Hypothalamus (tissue), 51 donors: ENCODE results near the gene CMIP.

Source experiments
- DNase-seq, 51 donors: peaks; one replicate each; lab custom pipeline; 2025; lab: John Stamatoyannopoulos, UW

Gene CMIP

DNA sequence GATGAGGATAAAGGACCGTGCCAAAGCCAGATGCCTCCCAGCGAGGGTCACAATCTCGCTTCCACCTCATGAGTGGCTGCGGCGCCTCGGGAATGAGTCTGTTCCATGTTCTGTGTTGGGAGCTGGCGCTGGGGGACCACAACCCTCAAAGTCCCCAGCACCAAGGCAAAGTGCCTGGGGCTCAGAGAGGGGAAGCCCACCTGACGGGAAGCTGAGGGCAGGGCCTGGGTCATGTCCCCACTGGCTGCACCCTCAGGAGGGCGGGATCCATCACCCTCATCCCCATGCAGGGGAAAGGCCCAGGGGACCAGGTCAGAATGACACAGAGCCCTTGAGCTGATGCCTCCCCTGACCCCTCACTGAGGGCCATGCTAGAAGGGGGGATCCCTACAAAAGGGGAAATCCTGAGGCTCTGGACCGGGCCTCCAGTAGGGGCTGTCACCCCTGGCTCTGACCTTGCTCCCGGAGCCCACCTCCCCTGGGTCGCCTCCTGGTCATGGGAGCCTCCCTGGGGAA lies 183.2 kb downstream of the CMIP start:
- no peak for DNase-seq

DNA sequence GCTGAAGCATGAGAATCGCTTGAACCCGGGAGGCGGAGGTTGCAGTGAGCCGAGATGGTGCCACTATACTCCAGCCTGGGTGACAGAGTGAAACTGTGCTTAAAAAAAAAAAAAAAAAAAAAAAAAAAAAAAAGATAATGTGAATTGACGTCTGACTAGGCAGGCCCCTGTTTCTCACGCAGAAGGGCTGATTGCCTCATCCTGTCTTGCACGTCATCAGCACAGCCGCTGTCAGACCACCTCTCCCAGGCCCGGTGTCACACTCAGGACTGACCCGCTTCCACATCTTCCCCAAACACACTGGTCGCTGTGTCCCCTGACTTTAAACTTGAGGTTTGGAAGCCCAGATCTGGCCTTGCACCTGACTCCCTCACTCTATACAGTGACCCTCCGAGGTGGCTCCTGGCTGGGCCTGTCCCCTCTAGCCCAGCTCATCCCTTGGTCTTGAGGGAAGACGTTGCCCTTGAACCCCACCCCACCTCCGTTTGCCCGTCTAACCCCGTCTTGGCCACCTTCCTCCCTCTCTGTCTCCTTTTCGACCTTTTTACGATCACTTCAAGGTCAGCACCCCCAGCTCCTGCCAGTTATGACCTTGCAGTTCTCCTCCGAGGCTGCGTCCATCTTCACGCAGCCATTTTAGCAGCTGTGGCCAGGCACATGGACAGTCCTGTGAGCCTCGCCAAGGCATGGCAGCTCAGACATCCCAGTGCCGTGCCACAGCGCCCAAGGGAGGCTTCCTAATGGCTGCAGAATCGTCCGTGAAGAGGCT lies 184.6 kb downstream of the CMIP start:
- no peak for DNase-seq

DNA sequence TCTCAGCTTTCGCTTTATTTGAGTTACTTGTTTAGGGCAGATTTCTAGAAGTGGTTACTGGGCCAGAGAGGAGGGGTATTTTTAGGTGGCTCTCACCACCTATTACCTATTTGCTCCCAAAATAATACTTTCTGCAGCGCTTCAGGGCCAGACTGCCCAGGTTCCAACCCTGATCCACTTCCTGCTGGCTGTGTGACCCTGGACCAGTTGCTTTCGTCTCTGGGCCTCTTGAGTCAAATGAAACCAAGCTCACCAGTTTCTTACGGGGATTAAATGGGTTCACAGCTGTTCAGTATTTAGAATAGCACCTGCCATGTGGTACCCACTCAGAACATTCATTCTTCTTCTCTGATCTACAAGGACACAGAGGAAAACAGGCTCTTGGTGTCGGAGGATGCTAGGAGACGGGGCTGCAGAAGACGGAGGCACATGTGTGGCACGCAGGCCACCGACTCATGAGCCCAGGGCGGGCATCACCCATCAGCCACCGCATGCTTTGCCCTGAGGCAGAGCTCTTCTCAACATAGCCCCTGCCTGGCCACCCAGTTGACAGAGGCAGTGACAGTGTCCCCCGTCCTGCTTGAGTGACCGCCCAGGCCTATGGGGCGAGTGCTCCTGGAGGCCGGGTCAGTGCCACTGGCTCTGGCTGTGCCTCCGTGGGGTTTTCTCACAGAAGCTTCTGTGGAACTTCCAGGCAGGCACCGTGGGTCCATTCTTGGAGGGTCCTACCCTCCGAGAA lies 185.5 kb downstream of the CMIP start:
- DNase-seq: no peak

DNA sequence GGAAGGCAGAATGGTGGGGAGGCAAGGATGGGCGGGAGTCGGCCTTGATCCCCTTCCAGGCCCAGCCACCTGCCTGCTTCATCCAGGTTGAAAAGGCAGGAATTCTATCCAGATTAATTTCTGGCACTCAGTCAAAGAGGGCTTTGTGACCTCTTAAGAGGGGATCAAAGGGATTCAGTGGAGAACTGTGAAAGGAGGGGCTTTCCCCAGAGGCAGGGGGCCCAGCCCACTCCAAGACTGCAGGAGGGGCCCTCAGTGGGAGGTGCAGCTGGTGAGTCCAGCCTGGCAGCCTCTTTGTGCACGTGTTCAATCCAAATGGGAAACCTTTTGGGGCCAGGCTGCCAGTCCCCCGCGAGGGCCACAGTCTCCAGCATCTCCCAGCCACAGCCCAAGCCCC lies 186.0 kb downstream of the CMIP start:
- no peak for DNase-seq

DNA sequence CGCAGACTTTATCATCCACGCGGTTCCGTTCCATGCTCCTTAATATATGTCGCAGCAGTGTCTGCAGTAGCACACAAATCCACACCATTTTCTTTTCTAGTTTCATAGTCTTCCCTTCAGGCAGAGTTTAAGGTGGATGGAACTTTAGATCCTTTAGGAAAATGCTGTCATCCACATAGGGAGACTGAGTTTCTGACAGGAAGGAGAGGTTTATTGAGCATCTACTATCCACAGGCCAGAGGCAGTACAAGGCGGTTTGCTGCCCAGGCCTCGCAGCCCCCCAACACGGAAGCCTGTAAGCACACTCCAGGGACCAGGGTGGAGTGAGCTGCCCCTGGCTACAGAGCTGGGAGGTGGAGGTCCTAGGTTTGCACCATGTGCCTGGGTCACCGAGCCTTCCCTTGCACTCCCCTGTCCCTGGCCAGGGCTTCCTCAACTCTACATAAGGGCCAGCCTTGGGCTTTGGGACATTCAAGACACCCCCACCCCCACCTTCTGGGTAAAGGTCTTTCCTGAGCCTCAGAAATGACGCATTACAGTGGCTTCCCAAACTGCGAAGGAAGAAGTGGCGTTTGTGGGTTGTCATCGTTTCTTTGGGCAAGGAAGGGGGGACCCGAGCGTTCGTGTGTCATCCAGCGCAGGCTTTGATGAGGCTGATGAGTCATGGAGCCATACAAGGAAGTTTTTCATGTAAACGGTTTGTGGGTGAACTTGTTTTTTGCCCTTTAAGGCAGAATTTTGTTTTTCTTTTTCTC lies 188.0 kb downstream of the CMIP start:
- peak in 5 of 51 donors; percentile 9 to 66 (median 10) for DNase-seq

DNA sequence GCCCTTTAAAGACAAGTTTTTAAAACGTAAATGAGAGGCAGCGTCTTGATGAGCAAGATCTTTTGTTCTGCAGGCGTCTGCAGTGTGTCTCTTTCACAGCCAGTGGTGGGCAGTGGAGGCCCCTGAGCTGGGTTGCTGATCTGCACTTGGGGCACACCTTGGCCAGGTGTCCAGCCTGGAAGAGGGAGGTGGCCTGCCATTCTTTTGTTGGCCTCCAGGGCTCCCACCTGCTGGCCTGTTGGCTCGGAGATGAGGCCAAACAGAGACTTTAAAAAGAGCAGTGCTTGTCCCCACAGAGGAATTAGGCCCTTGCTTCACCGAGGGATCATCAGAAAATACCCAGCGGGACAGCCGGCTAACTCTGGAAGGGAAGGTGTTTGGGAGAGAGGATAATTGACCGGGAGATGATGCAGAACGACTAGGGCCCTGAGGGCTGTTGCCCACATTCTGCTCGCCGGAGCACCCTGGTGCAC lies 188.6 kb downstream of the CMIP start:
- no peak for DNase-seq

DNA sequence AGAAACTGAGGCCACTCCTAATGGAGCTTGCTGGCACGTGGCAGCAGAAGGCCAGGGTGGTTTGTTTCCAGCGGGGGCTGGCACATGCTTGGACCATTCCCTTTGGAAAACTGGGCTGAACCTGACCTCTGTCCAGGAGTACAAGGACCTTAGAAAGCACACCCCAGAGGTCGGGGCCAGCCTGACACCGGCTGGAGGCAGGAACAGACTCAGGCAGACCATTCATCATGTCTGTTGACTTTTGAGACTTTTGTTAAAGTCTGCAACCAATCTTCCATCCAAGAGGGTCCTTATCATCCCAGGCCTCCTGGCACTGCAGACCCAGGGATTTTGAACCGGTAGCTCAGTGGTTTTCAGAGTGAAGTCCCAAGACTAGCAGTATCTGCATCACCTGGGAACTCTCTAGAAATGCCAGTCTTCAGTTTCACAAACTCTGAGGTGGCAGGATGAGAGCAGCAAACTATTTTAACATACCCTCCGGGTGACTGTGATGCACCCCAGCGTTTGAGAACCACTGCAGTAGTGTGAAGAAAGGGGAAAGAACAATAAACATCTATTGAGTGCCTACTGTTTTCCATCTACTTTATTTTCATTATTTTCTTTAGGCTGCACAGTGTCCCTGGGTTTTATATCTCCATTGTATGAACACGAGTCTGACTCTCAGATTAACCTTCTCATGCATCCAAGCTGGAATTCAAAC lies 189.2 kb downstream of the CMIP start:
- DNase-seq: no peak

DNA sequence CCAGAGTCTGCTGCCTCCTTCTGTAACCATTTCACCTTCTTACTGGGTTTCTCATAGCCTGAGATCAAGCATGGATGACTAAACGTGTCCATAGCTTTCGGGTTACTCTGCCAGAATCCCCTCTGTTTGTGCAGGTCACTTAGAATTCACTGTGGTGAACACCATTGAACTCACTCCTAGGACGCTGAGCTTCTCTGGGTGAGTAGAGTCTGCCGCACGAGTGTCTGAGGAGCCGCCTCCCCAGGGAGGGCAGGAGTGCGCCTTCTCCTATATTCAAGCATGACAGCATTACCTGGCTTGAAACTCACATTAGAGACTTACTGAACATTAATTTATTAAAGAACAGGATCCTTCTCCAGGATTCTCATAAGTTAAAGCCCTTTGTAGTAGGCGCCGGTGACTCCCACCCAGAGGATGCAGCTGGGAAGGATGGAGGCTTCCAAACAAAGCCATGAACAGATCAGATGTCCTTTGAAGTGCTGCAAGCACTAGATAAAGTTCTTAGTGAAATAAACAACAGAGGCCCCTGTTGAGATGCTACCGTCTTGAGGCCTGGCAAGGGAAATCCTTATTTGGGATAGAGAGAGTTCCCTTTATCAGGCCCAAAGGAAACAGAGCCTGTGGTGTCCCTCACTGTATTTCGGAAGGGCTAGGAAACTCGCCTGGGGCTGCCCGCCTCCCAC lies 189.9 kb downstream of the CMIP start:
- no peak for DNase-seq

DNA sequence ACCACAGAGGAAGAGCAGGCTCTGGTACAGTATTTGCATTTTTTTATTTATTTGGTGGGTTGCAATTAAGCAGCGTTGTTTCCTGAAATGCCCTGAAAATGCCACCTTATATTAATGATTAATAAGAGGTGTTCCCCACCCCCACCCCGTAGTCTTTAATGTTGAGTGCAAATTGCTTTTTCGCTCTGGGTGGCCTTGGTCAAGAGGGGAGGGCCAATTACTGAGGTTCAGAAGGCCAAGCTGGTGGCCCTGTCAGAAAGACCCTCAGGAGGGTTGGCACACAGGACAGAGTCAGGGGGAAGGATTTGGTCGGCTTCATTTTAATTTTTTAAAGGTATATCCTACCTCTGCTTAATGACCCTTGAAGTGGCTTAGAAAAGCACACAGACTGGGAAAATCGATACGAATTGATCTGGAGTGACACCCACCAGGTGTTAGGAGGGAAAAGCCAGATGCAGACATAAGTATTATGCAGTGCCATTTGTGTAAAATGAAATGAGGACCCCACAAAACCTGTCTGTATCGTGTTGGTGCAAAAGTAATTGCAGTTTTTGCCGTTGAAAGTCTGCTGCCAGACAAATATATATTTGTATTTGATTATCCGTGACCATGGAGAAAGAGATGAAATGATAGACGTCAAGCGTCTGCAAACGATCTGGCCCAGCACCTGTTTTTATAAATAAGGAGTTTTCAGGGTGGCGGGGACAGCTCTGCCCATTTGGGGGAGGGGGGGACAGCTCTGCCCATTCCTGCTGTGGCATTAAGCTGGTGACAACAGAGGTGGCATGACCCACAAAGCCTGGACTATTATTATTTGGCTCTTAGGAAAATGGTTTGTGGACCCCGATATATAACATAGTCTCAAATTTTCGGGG lies 190.7 kb downstream of the CMIP start:
- no peak for DNase-seq

DNA sequence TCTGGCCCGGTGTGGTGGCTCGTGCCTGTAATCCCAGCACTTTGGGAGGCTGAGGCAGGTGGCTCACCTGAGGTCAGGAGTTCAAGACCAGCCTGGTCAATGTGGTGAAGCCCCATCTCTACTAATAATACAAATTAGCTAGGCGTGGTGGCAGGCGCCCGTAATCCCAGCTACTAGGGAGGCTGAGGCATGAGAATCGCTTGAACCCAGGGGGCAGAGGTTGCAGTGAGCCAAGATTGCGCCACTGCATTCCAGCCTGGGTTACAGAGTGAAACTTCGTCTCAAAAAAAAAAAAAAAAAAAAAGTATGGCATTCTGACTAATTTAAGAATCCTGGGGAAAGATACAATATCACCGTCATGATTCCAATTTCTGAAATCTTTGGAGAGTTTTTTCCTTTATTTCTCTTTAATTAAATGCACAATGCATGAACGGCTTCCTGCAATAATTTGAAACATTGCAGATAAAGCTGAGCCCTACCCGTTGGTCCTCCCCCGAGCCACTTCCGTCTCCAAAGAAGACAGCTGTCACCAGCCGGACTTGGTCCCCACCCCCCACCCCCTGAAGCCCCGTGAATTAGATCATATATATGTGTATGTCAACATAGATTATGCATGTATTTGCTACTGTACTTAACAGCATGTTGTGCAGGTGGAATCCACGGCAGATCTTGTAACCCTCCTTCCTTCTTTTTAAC lies 191.8 kb downstream of the CMIP start:
- DNase-seq: no peak

DNA sequence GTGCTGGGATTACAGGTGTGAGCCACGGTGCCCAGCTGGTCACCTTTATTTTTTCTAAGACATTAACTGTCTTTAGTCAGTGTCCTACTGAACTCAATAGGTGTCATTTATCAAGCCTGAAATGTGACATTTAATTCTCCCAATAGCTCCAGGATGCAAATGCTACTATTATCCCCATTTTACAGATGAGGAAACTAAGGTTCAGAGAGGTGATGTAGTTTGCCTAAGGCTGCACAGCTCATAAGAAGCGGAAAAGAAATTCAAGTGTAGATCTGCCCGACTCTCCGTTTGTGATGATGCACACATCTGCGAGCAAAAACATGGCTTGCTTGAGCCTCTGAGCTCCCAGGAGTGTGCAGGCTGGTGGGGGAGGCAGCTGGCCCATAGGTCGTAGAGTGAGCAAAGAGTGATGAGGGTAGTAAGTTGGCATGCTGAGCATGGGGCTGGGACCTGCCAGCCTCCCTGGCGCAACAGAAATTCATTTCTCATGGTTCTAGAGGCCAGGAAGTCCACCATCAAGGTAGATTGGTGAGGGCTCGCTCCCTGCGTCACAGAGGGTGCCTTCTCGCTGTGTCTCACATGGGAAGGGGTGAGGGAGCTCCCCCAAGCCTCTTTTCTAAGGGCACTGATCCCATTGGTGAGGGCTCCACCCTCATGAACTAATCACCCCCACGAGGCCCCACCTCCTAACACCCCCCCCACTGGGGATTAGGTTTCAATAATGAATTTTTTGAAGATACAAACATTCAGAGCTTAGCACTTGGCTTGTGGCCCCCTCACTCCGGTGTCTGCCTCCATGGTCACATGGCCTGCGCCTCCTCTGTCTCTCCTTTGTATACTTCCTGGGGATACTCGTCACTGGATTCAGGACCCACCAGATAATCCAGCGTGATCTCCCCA lies 193.0 kb downstream of the CMIP start:
- no peak for DNase-seq

DNA sequence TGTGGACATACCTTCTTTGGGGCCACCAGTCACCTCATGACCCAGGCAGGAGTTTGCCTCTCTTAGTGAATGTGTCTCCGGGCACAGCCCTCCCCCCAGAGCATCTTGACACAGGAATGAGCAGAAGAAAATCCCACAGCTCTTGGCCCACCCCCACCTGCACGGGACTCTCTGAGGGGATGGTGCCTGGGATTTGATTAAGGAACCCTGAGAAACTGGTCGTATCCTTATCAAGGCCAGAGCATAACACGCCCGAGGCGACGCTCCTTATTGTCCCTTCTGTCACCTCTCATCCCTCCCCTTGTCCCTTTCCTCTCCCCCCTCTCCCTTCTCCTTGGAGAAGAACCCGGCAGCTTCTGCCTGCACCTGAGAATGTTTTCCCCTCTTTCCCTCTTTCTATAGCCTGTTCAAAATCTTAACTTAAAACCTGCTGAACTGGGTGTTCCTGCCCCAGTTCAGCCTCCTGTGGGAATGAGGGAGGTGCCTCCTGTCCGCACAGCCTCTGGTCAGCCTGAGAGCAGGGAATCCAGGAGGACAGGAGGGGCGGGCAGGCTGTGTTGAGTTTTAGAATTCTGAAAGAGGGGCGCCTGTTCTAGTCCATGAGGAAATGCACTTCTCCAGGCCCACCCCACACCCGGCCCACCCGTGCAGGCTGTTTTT lies 193.8 kb downstream of the CMIP start:
- DNase-seq: no peak

DNA sequence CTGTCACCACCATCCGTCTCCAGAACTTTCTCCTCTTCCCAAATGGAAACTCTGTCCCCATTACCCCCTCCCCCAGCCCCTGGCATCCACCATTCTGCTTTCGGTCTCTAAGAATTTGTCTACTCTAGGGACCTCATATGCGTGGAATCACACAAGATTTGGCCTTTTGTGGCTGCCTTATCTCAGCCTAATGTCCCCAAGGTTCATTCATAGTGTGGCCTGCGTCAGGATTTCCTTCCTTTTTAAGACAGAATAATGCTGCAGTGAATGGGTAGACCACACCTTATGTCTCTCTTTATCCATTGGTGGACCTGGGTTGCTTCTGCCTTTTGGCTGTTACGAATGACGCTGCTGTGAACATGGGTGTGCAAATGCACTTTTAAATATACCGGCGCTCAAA lies 194.7 kb downstream of the CMIP start:
- no peak for DNase-seq

DNA sequence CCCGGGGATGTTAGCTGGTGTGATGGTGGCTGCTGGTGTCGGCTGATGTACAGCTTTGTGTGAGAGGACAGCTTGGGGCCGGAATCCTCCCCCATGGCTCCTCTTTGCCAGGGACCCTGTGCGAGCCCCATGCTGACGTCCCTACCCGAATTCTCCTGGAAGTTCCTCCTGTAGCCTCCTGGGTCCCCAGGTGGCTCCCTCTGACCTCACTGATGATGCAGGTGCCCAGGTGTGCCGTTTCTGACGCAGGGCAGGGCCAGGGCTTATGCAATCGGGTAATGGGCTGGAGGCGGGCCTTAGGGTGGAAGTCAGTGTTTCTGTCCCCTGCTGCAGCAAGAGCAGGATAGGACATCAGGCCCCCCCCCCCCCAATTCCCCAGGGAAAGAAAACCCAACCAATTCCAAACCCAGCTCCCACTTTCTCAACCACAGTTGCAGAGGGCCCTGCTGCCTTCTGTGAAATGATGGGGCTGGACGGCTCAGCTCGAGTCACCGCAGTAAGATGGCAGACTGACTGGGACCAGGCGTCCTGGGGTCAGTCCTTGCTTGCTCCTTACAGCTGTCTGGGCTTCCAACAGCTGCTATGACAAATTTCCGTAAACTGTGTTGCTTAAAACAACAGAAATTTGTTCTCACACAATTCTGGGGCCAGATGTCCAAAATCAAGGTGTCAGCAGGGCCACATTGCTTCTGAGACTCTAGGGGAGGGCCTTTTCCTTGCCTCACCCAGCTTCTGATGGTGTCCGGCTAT lies 195.5 kb downstream of the CMIP start:
- no peak for DNase-seq

DNA sequence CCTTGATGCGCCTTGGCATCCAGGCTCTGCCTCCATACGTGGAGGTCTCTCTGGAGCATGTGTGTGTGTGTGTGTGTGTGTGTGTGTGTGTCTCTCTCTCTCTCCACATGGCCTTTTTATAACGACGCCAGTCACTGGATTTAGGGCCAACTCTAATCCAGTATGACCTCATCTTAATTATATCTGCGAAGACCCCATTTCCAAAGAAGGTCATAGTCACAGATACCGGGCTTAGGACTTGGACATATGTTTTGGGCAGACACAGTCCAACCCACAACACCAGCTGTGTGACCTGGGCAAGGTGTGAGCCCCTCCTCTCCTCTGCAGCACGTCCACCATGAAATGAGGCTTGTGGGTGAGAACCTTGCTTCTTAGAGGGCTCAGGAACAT lies 196.1 kb downstream of the CMIP start:
- no peak for DNase-seq
